K562 treated with DMSO at 1 percent for 12 hours (cell line): ENCODE data around the gene TFR2. TPM values are rescaled to one million over a fixed set of nuclear protein-coding genes. Genes with fewer than 3 reads are reported as not detected.

ENCODE experiments used
- total RNA-seq: library from RNA; unstranded; fragments of 300-600 nt; gene quantifications from 2 replicates; pipeline ENCODE4 v1.2.3, GENCODE V29; 2022; ENCODE audit not compliant: insufficient read depth

The TFR2 gene
- 47.9 and 70.0 TPM in 2 replicates for total RNA-seq

GRCh38 chr7:100641463-100641859, at the start of gene TFR2:
TFR2 (minus strand) TSS chr7:100641552; CDS start chr7:100641509, 43 bp downstream.

DNA sequence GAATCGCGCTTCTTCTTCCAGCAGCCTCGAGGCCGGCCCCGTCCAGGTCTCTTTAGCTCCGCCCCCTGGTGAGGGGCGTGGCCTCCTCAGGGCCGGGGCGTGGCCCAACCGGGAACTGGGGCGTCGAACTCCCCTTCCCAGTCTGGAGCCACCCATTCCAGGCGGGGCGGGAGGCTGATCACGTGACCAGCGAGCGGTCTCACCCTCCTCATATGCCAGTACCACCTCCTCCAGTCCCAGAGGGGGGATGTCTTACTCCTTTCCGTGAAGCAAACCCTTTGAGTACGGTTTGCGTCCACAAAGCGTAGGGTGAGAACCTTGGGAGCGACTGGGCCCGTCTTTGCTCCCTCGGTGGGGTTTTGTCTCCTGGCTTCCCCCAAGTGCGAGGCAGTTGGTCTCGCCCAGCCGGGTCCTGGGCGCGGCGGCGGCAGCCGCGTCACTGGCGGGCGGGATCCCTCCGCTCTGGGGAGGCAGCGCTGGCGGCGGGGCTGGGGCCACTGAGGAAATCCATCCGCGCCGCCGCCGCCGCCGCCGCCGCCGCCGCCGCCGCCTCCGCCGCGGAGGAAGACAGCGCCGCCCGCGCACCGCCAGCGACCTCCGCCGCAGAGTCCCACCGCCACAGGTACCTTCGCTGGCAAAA, 32.1 kb upstream of the TFR2 start, which contains the start of gene GNB2:
Gene GNB2 (plus strand): TSS at position 439 of the 640 bp plus-strand sequence. CDS start 2,526 bp downstream, outside the sequence.

DNA sequence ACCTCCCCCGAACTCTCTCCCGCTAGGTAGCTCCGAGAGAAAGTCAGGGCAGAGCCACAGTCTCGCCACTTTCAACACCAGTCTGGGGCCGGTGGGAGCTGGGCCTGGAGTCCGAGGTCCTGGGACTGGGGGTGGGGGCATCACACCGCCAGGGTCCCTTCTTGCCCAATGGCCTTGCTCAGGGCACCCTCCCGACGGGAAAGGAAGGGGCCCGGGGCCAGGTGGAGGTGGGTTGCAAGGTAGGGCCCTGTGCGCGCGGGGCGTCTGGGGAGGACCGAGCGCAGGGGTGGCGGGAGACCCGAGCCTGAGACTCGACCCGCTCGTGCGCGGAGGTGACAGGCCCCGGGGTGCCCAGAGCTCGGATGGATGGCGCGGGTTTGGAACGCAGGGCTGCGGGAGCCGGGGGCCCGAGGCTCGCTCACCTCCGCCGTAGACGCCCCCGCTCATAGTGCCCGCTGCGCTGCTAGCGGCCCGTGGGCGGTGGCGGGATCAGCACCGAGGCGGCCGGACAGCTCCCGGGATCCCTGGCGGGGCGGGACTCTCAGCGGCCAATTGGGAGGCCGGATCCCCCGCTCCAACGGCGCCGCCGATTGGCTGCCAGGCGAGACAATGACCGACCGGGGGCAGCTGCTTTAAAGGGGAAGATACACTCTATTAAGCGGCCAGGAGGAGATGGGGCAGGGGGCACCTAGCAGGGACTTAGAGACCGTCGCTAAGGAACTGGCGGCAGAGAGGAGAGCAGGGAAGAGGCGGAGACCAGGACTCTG, 14.7 kb upstream of the TFR2 start, which contains the start of gene ACTL6B:
Gene ACTL6B (minus strand): TSS at position 541 of the 767 bp plus-strand sequence. CDS start 94 bp downstream, at position 447.

DNA sequence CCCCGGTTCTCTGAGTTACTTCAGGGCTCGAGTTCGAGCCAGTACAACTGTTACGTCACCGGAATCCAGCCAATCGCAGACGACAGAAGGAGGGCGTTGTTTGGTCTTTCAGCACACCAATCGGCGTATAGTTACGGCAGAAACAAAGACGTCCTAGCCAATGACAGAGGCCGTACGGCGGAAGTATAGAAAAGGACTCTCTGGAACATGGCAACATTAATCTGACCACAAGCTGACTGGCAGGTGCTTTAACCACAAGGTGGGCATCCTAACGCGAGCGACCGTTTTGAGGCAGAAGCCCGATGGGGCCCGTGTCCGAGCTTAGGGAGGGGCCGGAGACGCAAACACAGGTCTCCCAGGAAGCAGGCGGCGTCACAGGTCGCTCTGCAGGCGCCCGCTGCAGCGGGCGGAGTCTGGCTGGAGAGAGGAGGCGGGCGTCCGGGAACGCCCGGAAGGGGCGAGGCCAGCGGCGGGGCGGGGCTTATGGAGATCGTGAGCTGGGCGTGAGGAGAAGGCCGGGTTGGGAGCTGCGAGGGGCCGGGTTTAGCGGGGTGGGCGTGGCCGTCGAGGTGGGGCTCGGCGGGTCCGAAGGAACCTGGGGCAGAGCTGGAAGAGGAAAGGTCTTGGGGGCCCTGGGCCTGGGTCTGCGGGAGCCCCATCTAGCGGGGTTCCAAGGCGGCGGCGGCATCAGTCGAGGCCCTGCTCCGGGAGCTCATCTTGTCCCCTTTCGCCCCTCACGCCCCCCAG, 29.2 kb downstream of the TFR2 start, which contains the start of gene MOSPD3:
Gene MOSPD3 (plus strand): TSS at position 558 of the 747 bp plus-strand sequence. CDS start 252 bp downstream, outside the sequence.

DNA sequence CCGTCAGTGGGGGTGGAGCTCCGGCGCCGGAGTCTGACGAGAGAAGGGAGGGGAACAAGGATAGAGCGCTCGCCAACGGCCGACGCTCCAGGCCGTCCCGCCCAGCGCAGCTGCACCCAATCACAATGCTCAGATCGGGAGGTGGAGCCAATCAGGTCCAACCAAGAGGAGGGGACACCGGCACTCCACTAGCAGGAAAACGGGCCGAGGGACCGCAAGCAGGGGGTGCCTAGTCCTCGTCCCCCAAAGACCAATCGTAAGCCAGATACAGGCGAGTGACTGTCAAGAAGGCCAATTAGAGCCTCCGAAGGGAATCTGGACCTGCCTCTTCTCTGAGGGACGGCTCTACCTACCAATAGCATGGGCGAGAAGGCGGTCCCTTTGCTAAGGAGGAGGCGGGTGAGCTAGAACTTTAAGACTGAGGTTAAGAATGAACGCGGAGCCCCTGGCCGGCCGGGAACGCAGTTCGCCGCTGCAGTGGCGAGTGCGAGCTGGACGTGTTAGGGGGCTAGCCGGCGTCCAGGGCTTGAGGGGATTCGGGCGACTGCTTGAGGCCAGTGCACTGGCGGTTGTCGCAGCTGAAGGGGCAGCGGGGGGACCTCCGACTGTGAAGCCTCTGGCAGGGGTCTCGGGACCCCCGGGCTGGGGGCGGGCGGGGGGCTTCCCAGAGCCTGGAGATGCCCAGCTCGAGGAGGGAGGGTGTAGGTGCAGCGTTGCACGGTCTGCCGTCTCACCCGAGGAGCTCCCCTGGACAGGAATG, 54.9 kb downstream of the TFR2 start, which contains the start of gene FBXO24:
Gene FBXO24 (plus strand): TSS at position 63 of the 760 bp plus-strand sequence. CDS start 298 bp downstream, at position 361.

GRCh38 chr7:100585511-100586265, 55.7 kb downstream of the TFR2 start, which contains the start of gene LRCH4:
LRCH4 (minus strand) TSS chr7:100586129; CDS start chr7:100586100, 29 bp downstream.

DNA sequence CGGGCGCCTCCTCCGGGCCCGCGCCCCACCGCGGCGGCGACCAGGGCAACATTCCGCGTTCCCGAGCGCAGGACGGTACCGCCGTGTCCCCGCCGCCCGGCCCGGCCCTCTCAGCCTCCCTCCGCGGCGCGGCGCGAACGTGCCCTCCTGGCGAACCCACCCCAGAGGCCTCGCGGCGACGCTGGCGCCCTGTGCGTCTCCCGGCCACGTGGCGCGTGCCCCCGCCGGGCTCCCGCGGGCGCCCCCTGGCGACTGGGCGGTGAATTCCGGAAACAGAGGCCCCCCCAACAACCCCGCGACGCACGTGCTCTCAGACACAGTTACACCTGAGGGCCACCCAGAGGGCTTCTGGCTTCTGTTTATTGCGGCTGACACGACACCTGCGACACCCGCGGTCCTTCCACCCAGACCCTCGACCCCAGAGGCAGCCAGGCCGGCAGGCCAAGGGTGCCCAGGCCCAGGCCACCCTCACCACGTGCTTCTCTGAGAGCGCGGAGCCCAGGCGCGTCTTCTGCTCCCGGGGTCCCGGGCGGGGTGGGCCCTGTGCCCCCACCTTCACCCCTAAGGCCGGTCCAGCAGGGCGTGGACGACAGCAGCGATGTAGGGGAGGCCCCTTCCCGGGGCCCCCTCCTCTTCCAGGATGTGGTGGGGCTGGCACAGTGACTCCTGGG, 67.5 kb downstream of the TFR2 start, which contains the start of gene SAP25:
Gene SAP25 (minus strand): TSS at position 210 of the 671 bp plus-strand sequence. CDS start 158 bp downstream, at position 52.

Other genes with a start within 250 kb of the TFR2 start
- 2.3 and 7.2 TPM in 2 replicates for gene ZCWPW1, start 212.8 kb downstream of the TFR2 start, total RNA-seq
- gene MEPCE, start 211.7 kb downstream of the TFR2 start, total RNA-seq = 61.3 and 85.4 TPM in 2 replicates
- 84.0 and 131 TPM in 2 replicates for gene PPP1R35, start 205.1 kb downstream of the TFR2 start, total RNA-seq
- 2.1 TPM in 1 of 2 replicates, not detected in the other for gene SPACDR, start 177.3 kb downstream of the TFR2 start, total RNA-seq
- gene TSC22D4, start 162.3 kb downstream of the TFR2 start, total RNA-seq = 141 and 148 TPM in 2 replicates
- gene NYAP1, start 157.6 kb downstream of the TFR2 start, total RNA-seq = 1.2 TPM in 2 replicates
- gene AGFG2, start 102.3 kb downstream of the TFR2 start, total RNA-seq = 16.6 and 18.5 TPM in 2 replicates
- 11.5 and 19.0 TPM in 2 replicates for gene SAP25, start 67.7 kb downstream of the TFR2 start, total RNA-seq
- gene LRCH4, start 55.4 kb downstream of the TFR2 start, total RNA-seq = 67.0 and 99.9 TPM in 2 replicates
- 1.3 and 2.5 TPM in 2 replicates for gene FBXO24, start 55.2 kb downstream of the TFR2 start, total RNA-seq
- gene PCOLCE, start 39.2 kb downstream of the TFR2 start, total RNA-seq = 14.4 and 24.9 TPM in 2 replicates
- 40.9 and 41.5 TPM in 2 replicates for gene MOSPD3, start 29.0 kb downstream of the TFR2 start, total RNA-seq
- gene ACTL6B, start 14.9 kb upstream of the TFR2 start, total RNA-seq = not detected in 2 replicates
- gene GNB2, start 32.2 kb upstream of the TFR2 start, total RNA-seq = 568 and 655 TPM in 2 replicates
- 11.4 and 30.9 TPM in 2 replicates for gene GIGYF1, start 52.7 kb upstream of the TFR2 start, total RNA-seq
- gene POP7, start 64.6 kb upstream of the TFR2 start, total RNA-seq = 82.2 and 128 TPM in 2 replicates
- gene EPO, start 78.9 kb upstream of the TFR2 start, total RNA-seq = not detected in 2 replicates
- not detected in 2 replicates for gene ZAN, start 92.0 kb upstream of the TFR2 start, total RNA-seq
- 29.2 and 45.9 TPM in 2 replicates for gene EPHB4, start 186.0 kb upstream of the TFR2 start, total RNA-seq
- gene SLC12A9, start 211.2 kb upstream of the TFR2 start, total RNA-seq = 11.1 and 18.6 TPM in 2 replicates
- 65.2 and 74.9 TPM in 2 replicates for gene TRIP6, start 225.8 kb upstream of the TFR2 start, total RNA-seq
- gene SRRT, start 233.6 kb upstream of the TFR2 start, total RNA-seq = 81.0 and 147 TPM in 2 replicates
- gene UFSP1, start 248.2 kb upstream of the TFR2 start, total RNA-seq = 1.4 TPM in 1 of 2 replicates, not detected in the other